Left kidney (tissue), 2 donors: Measurements from ENCODE around the gene BIK. TPM values are rescaled to one million over a fixed set of nuclear protein-coding genes. Genes with fewer than 3 reads are reported as not detected.
"Not testable (repeated sequence)": the region's sequence is repeated elsewhere in the genome, so short reads cannot be mapped to it uniquely, and the experiment has no call there.

Experiments used
- DNase-seq: peaks from one replicate; pipeline ENCODE4 v3.0.0-alpha.2; 2013
- polyA plus RNA-seq: library from polyadenylated mRNA; unstranded; fragments of 120-200 nt; gene quantifications from one replicate; pipeline ENCODE4 v1.2.1, GENCODE V29; 2013; ENCODE audit not compliant: insufficient read length

Gene BIK
- polyA plus RNA-seq, 1 donor, result 0.78 TPM

DNA sequence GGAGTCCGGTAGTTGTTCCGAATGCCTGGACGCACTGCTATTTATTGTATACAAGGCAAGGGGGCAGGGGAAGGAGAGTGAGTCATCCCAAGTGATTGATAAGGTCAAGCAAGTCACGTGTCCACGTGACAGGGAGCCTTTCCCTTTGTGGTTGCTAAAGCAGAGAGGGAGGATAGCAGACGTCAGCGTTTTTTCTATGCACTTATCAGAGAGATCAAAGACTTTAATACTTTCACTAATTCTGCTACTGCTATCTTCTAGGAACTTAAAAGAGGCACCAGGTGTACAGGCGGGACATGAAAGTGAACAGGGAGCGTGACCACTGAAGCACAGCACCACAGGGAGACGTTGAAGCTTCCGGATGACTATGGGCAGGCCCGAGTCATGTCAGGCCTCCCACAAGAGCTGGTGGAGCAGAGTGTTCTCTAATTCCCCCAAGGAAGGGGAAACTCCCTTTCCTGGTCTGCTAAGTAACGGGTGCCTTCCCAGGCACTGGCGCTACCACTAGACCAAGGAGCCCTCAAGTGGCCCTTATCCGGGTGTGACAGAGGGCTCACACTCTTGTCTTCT, 6.4 kb upstream of the BIK start:
- DNase-seq, result not testable (repeated sequence)

DNA sequence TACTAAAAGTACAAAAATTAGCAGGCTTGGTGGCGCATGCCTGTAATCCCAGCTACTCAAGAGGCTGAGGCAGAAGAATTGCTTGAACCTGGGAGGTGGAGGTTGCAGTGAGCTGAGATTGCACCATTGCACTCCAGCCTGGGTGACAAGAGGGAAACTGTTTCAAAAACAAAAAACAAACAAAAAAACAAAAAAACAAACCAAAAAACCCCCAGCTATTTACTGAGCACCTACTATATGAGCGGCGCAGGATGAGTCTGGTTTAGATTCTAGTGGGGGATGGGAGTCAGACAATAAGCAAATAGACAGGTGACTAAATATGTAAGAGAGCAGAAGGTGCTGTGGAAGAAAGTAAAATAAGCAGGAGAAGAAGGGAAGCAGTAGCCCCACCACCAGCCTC, 5.6 kb upstream of the BIK start:
- DNase-seq, result not testable (repeated sequence)

DNA sequence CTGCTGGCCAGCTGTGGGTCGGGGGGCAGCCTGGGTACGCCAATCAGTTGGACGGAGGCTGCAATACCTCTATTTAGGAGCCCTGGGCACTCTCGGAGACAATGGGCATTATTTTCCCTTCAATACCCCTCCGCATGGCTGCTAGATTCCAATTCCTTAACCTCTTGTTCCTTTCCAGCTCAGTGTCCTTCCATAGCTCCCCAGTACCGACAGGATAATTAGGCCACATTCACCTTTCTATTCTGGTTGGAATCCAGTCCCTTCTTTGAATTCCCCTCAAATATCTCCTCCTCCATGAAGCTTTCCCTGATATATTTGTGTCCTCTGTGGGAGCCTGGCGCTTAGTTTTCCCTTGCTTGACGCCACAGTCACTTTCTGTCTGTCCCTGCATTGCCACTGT, 4.2 kb upstream of the BIK start:
- no peak for DNase-seq

DNA sequence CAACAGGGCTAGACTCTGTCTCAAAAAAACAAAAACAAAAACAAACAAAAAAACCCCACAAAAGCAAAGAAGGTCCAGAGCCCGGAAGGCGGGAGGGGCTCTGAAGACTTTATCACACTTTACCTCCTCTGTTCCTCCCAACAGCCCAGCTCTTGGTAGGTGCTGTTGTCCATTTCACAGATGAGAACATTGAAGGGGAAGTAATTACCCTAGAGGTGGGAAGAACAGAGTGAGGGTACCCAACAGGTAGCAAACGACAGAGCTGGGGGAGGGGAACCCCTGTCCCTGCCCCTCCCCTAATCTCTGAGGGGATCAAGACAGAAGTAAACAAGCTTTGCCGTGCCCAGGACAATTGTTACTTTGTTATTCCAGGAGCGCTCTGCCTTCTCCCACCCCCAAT, 1.0 kb upstream of the BIK start:
- DNase-seq, result no peak

DNA sequence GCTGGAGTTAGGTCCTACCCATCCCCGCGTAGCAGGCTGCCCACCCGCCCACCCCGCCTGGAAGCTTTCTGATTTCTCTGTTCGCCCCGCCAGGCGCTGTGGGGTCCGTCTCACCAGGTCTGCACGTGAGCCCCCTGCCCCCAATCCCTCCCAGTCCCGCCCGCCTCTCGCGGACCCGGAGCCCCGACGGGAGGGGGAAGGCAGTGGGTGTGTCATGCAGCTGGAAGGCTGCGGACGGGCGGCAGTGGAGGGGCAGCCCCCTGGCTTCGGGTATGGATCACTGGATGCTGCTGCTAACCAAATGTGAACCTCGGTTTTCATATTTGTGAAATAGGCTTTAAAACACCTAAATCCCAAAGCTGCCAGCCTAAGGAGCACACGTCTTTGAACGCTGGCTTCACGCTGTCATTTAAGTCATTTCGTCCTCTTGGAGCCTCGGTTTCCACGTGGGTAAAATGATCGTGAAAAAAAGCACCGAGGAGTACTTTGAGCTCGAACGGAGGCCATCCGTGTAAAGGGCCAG, 568 bp upstream of the BIK start:
- no peak for DNase-seq

DNA sequence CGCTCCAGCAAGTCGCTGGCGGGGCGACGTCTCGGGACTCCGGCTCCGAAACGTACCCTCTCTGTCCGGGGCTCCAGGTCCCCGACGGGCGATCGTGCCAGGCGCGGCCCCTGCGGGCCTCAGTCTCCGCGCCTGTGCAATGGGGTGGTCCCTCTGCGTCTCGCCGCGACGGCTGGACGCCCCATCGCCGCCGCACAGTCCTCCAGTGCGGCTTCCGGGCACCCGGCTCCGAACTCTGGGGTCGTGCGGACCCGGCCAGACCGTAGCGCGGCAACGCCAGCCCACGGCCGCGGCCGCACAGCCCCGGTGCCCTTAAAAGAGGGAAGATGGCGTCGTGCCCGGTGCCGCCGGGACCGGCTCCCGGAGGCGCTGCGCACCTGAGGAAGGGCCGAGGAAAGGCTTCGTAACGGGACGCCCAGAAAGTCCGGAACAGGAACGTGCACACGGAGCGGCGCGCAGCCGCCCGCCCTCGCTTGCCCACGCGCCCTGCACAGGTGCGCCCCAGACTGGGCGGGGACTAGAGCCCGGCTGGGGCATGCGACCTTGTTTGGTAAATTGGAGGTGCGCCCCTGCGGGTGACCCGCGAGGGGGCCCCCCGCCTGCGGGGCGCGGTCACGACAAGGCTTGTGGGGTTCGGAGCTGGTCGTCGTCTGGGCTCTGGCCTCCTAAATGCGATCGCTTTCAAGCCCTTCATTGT, 525 bp downstream of the BIK start:
- no peak for DNase-seq

DNA sequence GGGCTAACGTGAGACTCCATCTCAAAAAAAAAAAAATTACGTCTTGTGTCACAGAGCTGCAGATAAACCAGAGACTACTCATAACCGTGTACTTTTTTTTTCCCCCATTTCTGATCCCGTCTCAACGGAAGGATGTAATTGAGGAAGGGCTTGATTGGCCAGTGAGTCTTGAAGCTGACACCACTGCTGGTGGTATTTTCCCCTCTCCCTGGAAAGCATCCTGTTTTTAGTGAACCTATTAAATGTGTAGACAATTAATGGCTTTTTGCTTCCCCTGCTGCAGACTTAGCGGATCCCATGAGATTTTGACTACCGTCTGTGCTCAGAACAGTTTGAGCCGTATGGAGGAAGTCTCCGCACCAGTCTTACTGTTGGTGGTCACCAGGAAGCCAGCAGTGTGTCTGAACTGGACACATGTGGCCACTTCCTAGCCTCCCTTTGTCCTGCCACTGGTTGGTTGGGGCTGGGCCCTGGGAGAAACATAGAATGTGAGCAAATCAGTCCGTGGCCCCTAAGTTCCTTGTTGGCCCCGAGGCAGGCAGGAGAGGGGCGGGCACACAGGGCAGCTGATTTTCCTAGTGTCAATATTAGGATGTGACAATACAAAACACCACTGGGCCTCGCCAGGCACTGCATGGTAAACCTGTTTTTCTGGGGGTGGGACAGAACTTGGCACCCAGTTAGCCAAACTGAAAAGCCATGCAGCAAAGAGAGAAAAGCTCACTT, 3.1 kb downstream of the BIK start:
- DNase-seq, result no peak

DNA sequence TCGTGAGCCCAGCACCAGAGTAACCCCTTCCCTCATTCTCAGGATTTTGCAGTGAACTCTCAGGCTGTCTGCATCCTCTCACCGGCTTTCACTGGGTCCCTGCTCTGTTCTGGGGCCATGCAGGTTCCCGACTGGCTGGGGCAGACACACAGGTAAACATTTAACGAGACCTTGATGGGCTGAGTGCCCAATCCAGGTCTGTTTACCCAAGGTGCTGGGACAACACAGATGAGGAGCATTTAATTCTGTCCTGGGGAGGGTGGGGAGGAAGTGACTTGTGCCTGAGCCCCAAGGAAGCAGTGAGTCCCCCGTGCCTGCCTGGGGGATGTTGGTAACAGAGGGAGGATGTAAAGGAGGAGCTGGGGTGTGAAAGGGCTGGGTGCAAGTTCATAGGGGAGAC, 4.4 kb downstream of the BIK start:
- no peak for DNase-seq

DNA sequence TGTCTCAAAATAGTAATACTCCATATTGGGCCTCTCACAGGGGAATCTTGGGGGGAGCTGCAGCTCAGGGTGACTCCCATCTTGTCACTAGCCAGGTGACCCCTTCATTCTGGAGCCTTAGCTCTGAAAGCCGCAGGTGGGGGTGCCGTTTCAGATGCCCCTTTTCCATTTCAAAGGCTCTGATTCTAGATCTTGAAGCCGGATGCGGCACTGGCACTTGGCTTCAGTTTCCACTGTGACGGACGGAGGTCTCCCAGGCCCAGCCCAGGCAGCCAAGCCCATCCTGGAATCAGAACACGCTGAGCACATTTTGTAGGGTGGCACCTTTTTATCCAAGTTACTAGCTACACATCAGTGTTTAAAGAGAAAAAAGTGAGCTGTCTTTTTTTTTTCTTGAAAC, 6.4 kb downstream of the BIK start:
- no peak for DNase-seq

DNA sequence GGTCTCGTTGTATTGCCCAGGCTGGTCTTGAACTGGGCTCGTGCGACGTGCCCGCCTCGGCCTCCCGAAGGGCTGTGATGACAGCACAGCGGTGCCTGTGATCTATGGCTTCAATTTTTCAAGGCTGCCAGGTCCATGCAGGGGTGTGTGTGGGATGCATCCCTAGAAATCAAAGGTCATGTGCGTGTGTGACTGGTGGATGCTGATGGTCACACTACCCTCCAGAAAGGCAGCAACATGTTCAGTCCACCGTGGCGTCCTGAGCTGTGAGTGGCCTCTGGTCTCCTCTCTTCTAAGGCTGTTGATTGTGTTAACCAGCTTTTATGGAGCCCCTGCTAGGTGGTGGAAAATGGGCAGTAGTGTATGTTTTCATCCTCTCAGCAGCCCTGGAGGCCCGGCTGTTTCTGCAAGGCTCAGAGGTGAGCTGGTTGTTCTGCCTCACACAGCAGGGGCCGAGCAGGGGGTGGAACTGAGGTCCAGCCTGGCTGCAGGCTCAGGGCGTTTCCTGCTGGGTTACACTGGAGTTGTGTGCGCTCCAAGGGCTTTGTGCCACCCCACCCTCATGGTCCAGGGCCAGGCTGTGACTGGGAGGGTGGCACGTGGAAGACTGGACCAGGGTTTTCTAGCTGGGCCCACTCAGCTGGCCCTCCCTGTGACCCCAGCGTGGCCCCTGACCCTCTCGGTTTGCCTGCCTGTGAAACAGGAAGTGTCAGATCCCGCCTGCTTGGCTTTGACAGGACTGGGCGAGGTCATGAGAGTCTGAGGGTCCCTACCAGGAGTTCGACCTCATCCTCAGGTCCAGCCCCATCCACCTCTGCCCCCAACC, 7.7 kb downstream of the BIK start:
- no peak for DNase-seq

DNA sequence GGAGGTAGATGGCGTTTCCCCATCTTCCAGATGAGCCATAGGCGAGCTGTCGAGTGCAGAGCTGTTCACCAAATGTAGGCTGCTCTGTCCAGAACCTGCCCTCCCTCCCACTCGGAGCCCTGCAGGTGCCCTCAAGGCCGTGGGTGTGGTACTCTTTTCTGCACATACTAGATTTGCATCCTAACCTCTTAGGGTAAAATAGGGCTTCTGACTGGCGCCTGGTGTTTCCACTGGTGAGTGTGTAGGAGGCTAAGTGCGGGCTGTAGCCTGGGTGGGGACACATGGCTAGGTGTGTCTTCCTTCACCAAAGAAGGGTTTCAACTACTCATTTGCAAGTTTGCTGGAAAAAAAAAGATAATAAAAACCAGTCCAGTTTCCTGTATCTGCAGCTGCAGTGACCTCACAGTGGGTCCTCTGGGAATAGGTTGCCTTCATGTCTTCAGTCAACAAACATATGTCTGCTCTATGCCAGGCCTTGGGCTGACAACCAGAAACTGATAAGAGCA, 8.5 kb downstream of the BIK start:
- DNase-seq, result no peak

DNA sequence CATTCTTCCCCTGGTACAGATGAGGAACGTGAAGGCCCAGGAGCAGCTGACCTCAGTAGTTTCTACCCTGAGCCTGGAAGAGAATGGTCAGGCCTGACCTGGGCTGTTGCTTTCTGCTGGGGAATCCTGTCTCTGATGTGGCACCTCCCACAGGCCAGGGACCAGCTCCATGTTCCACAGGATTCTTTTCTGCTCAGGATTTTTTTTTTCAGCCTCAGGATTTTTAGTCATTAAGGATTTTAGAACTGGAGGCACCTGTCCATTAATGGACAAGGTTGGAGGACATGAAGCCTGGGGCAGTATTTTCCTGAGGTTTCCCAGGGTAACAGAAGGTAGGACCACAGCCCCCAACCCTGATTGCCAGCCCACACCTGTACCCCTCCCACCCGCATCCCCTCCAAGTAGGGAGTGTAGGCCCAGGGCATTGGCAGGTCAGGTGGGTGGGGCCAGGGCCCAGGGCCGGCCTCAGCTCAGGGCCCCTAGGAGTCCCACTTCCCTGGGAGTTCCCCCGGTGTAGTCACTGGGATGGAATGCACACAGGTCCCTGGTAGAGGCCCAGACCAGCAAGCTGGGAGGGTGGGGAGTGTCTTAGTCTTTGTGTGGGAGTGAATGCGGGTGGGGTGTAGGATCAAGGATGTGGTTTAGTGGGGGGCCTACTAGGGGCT, 16.1 kb downstream of the BIK start:
- no peak for DNase-seq

DNA sequence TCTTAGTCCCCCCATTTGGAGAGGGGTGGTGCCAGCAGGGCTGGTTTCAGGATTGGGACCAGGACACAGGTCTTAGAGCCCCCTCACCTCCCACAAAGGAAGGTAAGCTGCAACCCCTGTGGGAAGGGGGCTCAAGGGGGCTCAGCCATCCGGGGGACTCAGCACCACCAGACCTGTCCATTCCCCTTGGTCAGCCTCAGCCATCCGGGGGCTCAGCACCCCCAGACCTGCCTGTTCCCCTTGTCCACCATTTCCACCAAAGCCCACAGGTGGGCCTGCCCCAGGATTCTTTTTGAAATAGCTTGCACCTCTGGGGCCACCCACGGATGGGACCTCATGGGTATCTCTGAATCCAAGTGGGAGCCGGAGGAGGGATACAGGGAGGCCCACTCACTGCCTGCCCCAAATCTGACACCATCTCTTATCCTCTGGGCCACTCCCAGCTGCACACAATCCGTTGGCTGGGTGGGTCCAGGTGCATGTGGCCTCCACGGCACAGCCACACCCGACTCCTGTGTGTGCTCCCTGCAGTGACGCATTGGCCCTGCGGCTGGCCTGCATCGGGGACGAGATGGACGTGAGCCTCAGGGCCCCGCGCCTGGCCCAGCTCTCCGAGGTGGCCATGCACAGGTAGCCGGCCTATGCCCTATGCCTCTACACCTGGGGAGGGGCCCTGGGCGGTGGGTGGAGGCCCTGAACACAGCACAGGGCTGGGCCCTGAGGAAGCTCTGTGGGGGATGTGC, 16.8 kb downstream of the BIK start:
- no peak for DNase-seq

DNA sequence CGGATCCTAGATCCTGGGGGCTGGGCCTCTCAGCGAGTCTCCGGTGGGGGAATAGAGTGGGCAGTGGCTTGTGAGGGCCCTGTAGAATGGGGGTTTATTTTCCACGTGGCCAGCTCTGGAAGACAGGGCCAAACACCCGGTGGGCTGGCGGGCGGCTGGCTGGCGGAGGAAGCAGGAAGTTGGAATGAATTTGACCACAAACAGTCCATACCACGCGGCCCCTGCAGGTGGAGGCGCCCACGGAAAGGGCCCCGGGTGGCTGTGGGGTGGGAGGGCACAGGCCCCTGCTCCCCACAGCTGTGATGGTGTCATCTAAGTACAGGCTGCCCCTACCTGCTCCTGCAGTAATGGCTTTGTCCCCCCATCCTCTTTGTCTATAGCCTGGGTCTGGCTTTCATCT, 17.6 kb downstream of the BIK start:
- no peak for DNase-seq

DNA sequence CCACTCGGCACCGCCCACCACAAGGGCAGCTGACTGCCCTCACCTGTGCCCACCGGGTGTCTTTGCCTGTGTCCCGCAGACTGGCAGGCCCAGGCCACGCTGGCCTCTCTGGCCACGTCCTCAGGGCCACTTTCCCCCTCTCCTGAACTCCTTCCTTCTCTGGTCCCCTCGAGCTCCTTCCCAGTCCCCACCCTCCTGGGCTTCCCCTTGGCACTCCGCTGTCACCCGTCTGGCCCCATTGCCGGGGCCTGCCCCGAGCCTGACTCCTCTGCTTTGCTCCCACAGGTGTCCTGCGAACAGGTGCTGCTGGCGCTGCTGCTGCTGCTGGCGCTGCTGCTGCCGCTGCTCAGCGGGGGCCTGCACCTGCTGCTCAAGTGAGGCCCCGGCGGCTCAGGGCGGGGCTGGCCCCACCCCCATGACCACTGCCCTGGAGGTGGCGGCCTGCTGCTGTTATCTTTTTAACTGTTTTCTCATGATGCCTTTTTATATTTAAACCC, 18.4 kb downstream of the BIK start:
- no peak for DNase-seq

DNA sequence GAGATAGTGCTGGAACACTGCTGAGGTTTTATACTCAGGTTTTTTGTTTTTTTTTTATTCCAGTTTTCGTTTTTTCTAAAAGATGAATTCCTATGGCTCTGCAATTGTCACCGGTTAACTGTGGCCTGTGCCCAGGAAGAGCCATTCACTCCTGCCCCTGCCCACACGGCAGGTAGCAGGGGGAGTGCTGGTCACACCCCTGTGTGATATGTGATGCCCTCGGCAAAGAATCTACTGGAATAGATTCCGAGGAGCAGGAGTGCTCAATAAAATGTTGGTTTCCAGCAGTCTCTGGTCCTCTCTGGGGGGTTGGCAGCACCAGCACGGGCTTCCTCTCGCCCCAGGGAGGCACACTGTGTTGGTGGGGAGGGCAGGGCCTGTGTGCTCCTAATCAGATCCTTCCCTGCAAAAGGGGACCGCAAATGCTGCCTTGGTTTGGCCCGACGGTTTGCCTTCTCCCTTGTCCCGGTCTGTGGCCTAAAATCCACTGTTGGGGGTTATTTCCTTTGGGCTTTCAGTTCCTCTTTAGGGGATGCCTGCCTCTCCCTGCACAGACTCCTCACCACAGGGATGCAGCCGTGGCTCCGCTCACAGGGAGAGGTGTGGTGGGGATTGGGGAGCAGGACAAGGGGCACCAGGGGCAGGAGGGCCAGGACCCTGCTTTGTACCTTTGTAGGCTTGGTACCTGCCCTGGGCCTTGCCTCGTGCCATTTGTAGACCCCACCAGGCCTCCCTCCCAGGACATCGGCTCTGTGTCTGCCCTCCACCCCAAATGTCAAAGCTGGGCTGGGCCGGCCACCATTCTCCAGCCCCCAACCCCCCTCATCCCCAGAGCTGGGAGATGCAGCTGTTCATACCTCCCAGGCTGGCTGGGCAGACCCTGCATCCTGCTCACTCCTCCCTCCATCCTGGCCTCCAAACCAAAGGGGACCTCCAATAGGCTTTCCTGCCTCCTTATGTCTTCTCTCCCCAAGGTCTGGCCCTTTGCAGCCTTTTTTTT, 19.2 kb downstream of the BIK start:
- DNase-seq, result no peak

DNA sequence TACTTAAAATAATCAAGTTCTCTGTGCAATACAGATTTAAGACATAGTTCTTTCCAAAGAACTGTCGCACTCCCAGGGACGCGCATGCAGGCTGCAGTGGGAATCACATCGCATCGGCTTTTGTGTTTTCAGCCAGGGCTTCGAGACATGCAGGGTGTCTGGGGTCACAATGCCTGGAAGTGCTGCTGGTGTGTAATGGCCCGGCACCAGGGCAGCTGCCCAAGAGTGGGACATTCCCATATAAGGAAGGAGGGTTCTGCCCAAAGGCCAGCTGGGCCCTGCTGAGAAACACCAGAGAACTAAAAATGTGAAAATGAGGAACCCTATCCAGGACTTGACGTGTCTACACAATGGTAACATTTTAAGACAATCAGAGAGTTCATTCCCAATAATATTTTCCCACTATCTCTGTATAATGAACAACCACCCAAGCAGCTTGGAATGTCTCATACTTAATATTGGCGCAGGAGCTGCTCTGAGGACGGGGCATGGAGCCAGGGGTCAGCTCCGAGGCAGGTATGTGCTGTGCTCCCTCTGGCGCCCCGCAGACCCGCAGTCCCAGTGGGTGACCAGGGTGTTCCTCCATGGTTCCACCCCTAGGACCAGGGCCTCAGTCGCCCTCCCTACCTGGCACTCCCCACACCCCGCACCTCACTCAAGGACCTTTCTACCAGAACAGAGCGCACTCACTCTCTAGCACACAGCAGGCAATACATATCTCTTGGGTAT, 21.4 kb downstream of the BIK start:
- DNase-seq, result no peak

DNA sequence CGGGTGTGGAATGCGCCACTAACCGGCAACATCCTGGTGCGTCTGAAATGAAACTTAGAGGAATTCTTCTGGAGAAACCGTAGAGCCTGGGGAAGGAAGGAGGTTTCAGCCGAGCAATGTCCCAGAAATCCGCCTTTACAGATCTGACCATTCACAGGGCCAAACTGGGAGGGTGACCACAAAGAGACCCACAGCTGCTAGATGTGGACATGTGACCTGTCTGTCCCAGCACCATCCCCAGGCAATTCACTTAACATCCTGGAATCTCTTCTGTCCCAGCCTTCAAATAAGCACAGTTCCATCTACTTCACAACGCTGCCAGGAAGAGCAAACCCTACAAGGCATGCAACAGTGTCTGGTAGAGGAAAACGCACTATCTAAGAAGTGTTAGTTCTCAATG, 22.9 kb downstream of the BIK start:
- DNase-seq, result no peak

DNA sequence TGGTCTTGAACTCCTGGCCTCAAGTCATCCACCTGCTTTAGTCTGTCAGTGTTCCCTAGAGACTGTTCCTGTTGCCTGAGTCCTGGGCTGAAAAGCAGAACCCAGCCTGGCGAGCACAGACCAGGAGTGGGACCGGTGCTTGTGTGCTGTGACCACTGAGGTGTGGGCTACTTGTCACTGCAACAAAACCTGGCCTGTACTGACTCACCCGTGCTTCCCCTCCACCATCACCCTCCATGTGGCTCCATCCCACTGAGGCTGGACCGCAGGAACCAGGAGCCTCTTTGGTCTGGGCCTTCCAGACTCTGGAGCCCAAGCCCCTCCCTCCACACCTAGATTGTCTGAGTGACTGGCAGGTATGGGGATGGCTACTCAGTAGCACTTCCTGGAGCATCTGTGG, 24.0 kb downstream of the BIK start:
- no peak for DNase-seq
